Common myeloid progenitor, CD34-positive (primary cell): ENCODE data around the gene BAIAP2.

Source experiments
- CTCF ChIA-PET: fragments of 350-600 bp; sonication (Branson Sonifier 250); formaldehyde crosslinking; loops from one replicate; lab custom pipeline; 2021; ENCODE audit warnings: antibody characterized with exemption; lab: Charles Lee
- POLR2A ChIA-PET: fragments of 350-600 bp; sonication (Branson Sonifier 250); formaldehyde crosslinking; loops from one replicate; lab custom pipeline; 2021; ENCODE audit warnings: antibody characterized with exemption; lab: Charles Lee
- DNase-seq, 3 donors: peaks; one replicate each; pipeline versions ENCODE4 v3.0.0 to v3.0.0-alpha.2; 2013
- H3K27ac ChIP-seq, 2 experiments: 1 replicate in 1 of 2; 2 replicates in 1 of 2; pipeline ENCODE4 v1.7.0; 2013; ENCODE audit warnings: inconsistent platforms in 2 of 2, low read length in 2 of 2, mild to moderate bottlenecking in 2 of 2, low read depth in 1 of 2, moderate library complexity in 1 of 2; ENCODE audit not compliant: severe bottlenecking in 2 of 2, insufficient read depth in 1 of 2, poor library complexity in 1 of 2
- H3K27me3 ChIP-seq, 5 experiments: replicated peaks in 2 of 5; 1 replicate in 3 of 5; 2 replicates in 2 of 5; pipeline versions ENCODE4 v1.6.1 to v1.7.0; 2013; ENCODE audit warnings: low read length in 4 of 5, mild to moderate bottlenecking in 2 of 5, moderate library complexity in 2 of 5, inconsistent platforms in 1 of 5; ENCODE audit not compliant: insufficient read depth in 5 of 5, control insufficient read depth in 4 of 5
- H3K36me3 ChIP-seq, 4 experiments: 1 replicate in 2 of 4; 2 replicates in 2 of 4; pipeline versions ENCODE4 v1.6.1 to v1.7.0; 2013; ENCODE audit warnings: low read length in 3 of 4, control low read depth in 1 of 4, mild to moderate bottlenecking in 1 of 4; ENCODE audit not compliant: control insufficient read depth in 4 of 4, insufficient read depth in 4 of 4
- H3K4me1 ChIP-seq, 4 experiments: 1 replicate in 3 of 4; 2 replicates in 1 of 4; pipeline versions ENCODE4 v1.6.1 to v1.7.1; 2013; ENCODE audit warnings: low read length in 3 of 4, mild to moderate bottlenecking in 3 of 4, control low read depth in 1 of 4, inconsistent platforms in 1 of 4, moderate library complexity in 1 of 4; ENCODE audit not compliant: control insufficient read depth in 4 of 4, insufficient read depth in 4 of 4; ENCODE audit errors: control extremely low read depth in 1 of 4
- H3K4me3 ChIP-seq, 7 experiments: 1 replicate in 4 of 7; 2 replicates in 3 of 7; pipeline versions ENCODE4 v1.5.1 to v1.7.0; 2013; ENCODE audit warnings: mild to moderate bottlenecking in 7 of 7, low read length in 6 of 7, moderate library complexity in 6 of 7, inconsistent platforms in 2 of 7, low read depth in 2 of 7, control low read depth in 1 of 7; ENCODE audit not compliant: insufficient read depth in 4 of 7, control insufficient read depth in 1 of 7; ENCODE audit errors: extremely low read depth in 1 of 7
- H3K9me3 ChIP-seq, 5 experiments: 1 replicate in 4 of 5; 2 replicates in 1 of 5; pipeline versions ENCODE4 v1.6.1 to v1.7.1; 2013; ENCODE audit warnings: low read length in 4 of 5, mild to moderate bottlenecking in 2 of 5, inconsistent platforms in 1 of 5, low read depth in 1 of 5, moderate library complexity in 1 of 5; ENCODE audit not compliant: control insufficient read depth in 4 of 5, insufficient read depth in 2 of 5; ENCODE audit errors: control extremely low read depth in 1 of 5
- WGBS: methylation state at CpG from one replicate; pipeline ENCODE4 v1.1.5; 2013; ENCODE audit not compliant: insufficient coverage; 5-methylcytosine and 5-hydroxymethylcytosine counted together

Gene BAIAP2

GRCh38 chr17:81002409-81003361 lies 32.3 kb upstream of the BAIAP2 start:
- Histone ChIP-seq H3K36me3 (peaks cover 0 to 29% (median 18%) of the 10 kb centered on the region in 4 experiments), H3K27ac (no peak overlapping the region), H3K4me1 (peaks cover 0 to 44% (median 21%) of the 10 kb centered on the region in 4 experiments), H3K9me3 (no peaks in the 10 kb centered on the region), H3K27me3 (peaks cover 0 to 32% (median 7%) of the 10 kb centered on the region in 5 experiments), H3K4me3 (no peak overlapping the region)
- WGBS = 49% methylated on average over 13 of the region's 21 CpGs
- DNase-seq = peak; percentile 49 to 70 (median 69)
- ChIA-PET POLR2A (interaction anchor here (0.8 kb wide), 1 partner anchor 15 kb away, joined by 3 read pairs; no protein-coding TSS in a partner anchor), CTCF (interaction anchor here (2.4 kb wide), 1 partner anchor 14 kb away, joined by 6 read pairs; no protein-coding TSS in a partner anchor)

GRCh38 chr17:81003711-81004475 lies 31.1 kb upstream of the BAIAP2 start:
- WGBS = 2% methylated on average over 31 of the region's 72 CpGs
- ChIA-PET POLR2A (no interaction called here), CTCF (interaction anchor here (0.7 to 1.6 kb wide), 2 partner anchors 14 to 20 kb away, joined by 3 to 4 read pairs; no protein-coding TSS in a partner anchor)
- no peak overlapping the region for H3K27ac ChIP-seq
- peaks cover 0 to 17% (median 8%) of the 10 kb centered on the region in 4 experiments for H3K36me3 ChIP-seq
- H3K27me3 ChIP-seq = peaks cover 0 to 32% (median 7%) of the 10 kb centered on the region in 5 experiments
- DNase-seq = peak in 2 of 3 donors; percentile 23 to 39
- H3K4me1 ChIP-seq = peaks cover 0 to 33% (median 20%) of the 10 kb centered on the region in 4 experiments
- H3K9me3 ChIP-seq = no peaks in the 10 kb centered on the region
- peak overlapping the region in 6 of 7 experiments; percentile 37 to 69 (median 56) for H3K4me3 ChIP-seq

GRCh38 chr17:81006891-81007290 lies 28.1 kb upstream of the BAIAP2 start:
- WGBS = 76% methylated on average over 4 of the region's 10 CpGs
- POLR2A ChIA-PET = no interaction called here
- Histone ChIP-seq H3K36me3 (no peaks in the 10 kb centered on the region), H3K4me1 (peaks cover 0 to 27% (median 24%) of the 10 kb centered on the region in 4 experiments), H3K27me3 (peaks cover 0 to 31% (median 7%) of the 10 kb centered on the region in 5 experiments), H3K4me3 (no peak overlapping the region), H3K27ac (no peak overlapping the region), H3K9me3 (peaks cover 0 to 9% (median 3%) of the 10 kb centered on the region in 5 experiments)
- CTCF ChIA-PET = interaction anchor here (0.8 to 1.3 kb wide), 6 partner anchors 8 to 96 kb away, joined by 3 to 4 read pairs (median 3); partner anchors contain the start of gene CHMP6
- DNase-seq = no peak

GRCh38 chr17:81008140-81008539 lies 26.8 kb upstream of the BAIAP2 start:
- Histone ChIP-seq H3K4me3 (no peak overlapping the region), H3K9me3 (peaks cover 0 to 9% (median 3%) of the 10 kb centered on the region in 5 experiments), H3K27ac (no peak overlapping the region), H3K27me3 (peaks cover 0 to 21% (median 5%) of the 10 kb centered on the region in 5 experiments), H3K36me3 (no peaks in the 10 kb centered on the region), H3K4me1 (peaks cover 0 to 22% (median 15%) of the 10 kb centered on the region in 4 experiments)
- WGBS = 97% methylated on average over 6 of the region's 11 CpGs
- ChIA-PET CTCF (interaction anchor here (2.2 kb wide), 1 partner anchor 15 kb away, joined by 5 read pairs; no protein-coding TSS in a partner anchor), POLR2A (no interaction called here)
- no peak for DNase-seq

- CTCF ChIA-PET = interaction anchor here (2.2 kb wide), 1 partner anchor 14 kb away, joined by 5 read pairs; no protein-coding TSS in a partner anchor
- H3K9me3 ChIP-seq = peaks cover 0 to 9% (median 3%) of the 10 kb centered on the region in 5 experiments
- no peak overlapping the region for H3K4me3 ChIP-seq
- H3K27me3 ChIP-seq = peaks cover 0 to 12% (median 5%) of the 10 kb centered on the region in 5 experiments
- DNase-seq = no peak
- no peak overlapping the region for H3K27ac ChIP-seq
- 92% methylated on average over 13 of the region's 14 CpGs for WGBS
- peaks cover 0 to 17% (median 10%) of the 10 kb centered on the region in 4 experiments for H3K4me1 ChIP-seq
- no peaks in the 10 kb centered on the region for H3K36me3 ChIP-seq
- POLR2A ChIA-PET = interaction anchor here (0.7 kb wide), 1 partner anchor 631 kb away, joined by 4 read pairs; no protein-coding TSS in a partner anchor
Observed at GRCh38 chr17:81009136-81009535, 25.8 kb upstream of the BAIAP2 start.

- DNase-seq = peak in 1 of 3 donors; percentile 18
- H3K4me1 ChIP-seq = peaks cover 0 to 10% (median 3%) of the 10 kb centered on the region in 4 experiments
- ChIA-PET CTCF (interaction anchor here (0.7 kb wide), 1 partner anchor 13 kb away, joined by 3 read pairs; no protein-coding TSS in a partner anchor), POLR2A (no interaction called here)
- H3K36me3 ChIP-seq = no peaks in the 10 kb centered on the region
- peaks cover 0 to 9% (median 3%) of the 10 kb centered on the region in 5 experiments for H3K9me3 ChIP-seq
- H3K27ac ChIP-seq = no peak overlapping the region
- peaks cover 0 to 3% (median 0%) of the 10 kb centered on the region in 5 experiments for H3K27me3 ChIP-seq
- no peak overlapping the region for H3K4me3 ChIP-seq
- WGBS = 100% methylated on average over 2 of the region's 2 CpGs
Observed at GRCh38 chr17:81010935-81011334, 24.0 kb upstream of the BAIAP2 start.
